Measurements from ENCODE around the gene PLCD3. TPM values are rescaled to one million over a fixed set of nuclear protein-coding genes. Genes with fewer than 3 reads are reported as not detected.

The PLCD3 gene
- total RNA-seq, 1 experiment from 2014 or later: 35.1 TPM

GRCh38 chr17:45060797-45061605 lies 71.3 kb downstream of the PLCD3 start, which contains the start of gene NMT1:
NMT1 (plus strand) TSS chr17:45061317; CDS start chr17:45061330, 13 bp downstream.
- Histone ChIP-seq H3K4me3 (ENCODE audit: low read length) (peak within 1 kb of the TSS; percentile 82), H3K9me3 (ENCODE audit: low read length) (no peaks in the 10 kb centered on the region), H3K27ac (ENCODE audit: low read length) (peak within 1 kb of the TSS; percentile 75), H3K4me1 (ENCODE audit: insufficient read depth, low read length) (peaks cover 26% of the 10 kb centered on the region), H3K9ac (ENCODE audit: low read length) (peak within 1 kb of the TSS; percentile 88), H3K4me2 (ENCODE audit: low read length) (peak within 1 kb of the TSS; percentile 92), H3K79me2 (ENCODE audit: low read length) (peaks cover 67% of the 10 kb centered on the region), H3K27me3 (ENCODE audit: low read length) (no peaks in the 10 kb centered on the region), H3K9me2 (replicated peaks; ENCODE audit: low read length) (no peaks in the 10 kb centered on the region), H4K20me1 (ENCODE audit: low read length) (no peaks in the 10 kb centered on the region), H2AFZ (ENCODE audit: low read length) (peak within 1 kb of the TSS; percentile 88), H3K36me3 (ENCODE audit: low read depth, low read length) (no peaks in the 10 kb centered on the region), H3F3A (ENCODE audit: low read length, unreplicated experiment) (no peaks in the 10 kb centered on the region)
- POLR2A ChIA-PET (ENCODE audit: unreplicated experiment): interaction anchor here (0.6 to 1.3 kb wide), 13 partner anchors 9 to 984 kb away, joined by 3 to 19 read pairs (median 3); no protein-coding TSS in a partner anchor
- TF ChIP-seq EZH2phosphoT487 (IDR thresholded peaks at IDR 0.05; ENCODE audit: borderline replicate concordance, low read length) (no peak), CTCF (conservative IDR thresholded peaks at IDR 0.05; ENCODE audit: low read depth, low read length) (no peak), EZH2 (IDR thresholded peaks at IDR 0.05; ENCODE audit: low read length, unreplicated experiment) (no peak)
- intact Hi-C loops (cut with micrococcal nuclease): loop anchor here (1.0 to 5.0 kb wide), 3 partner anchors 10 to 71 kb away; partner anchors contain the start of genes DCAKD and PLCD3
- CTCF ChIA-PET: interaction anchor here (0.5 to 1.6 kb wide), 4 partner anchors 35 to 151 kb away, joined by 3 to 8 read pairs (median 4); partner anchors contain the start of gene ACBD4
- no TSS peak for BruUV-seq (replicated peaks)
- peak; percentile 90 for ATAC-seq
- DNase-seq: peak; percentile 100

- Histone ChIP-seq H3F3A (ENCODE audit: low read length, unreplicated experiment) (no peaks in the 10 kb centered on the region), H3K9me3 (ENCODE audit: low read length) (no peaks in the 10 kb centered on the region), H3K27me3 (ENCODE audit: low read length) (no peaks in the 10 kb centered on the region), H3K9ac (ENCODE audit: low read length) (peak overlapping the region; percentile 88), H3K36me3 (ENCODE audit: low read depth, low read length) (no peaks in the 10 kb centered on the region), H3K9me2 (replicated peaks; ENCODE audit: low read length) (no peaks in the 10 kb centered on the region), H3K4me3 (ENCODE audit: low read length) (peak overlapping the region; percentile 82), H2AFZ (ENCODE audit: low read length) (peak overlapping the region; percentile 88), H3K4me1 (ENCODE audit: insufficient read depth, low read length) (peaks cover 26% of the 10 kb centered on the region), H3K4me2 (ENCODE audit: low read length) (peak overlapping the region; percentile 85), H3K27ac (ENCODE audit: low read length) (peak overlapping the region; percentile 33), H3K79me2 (ENCODE audit: low read length) (peaks cover 61% of the 10 kb centered on the region), H4K20me1 (ENCODE audit: low read length) (no peaks in the 10 kb centered on the region)
- intact Hi-C loops (cut with micrococcal nuclease): loop anchor here (5.0 kb wide), 1 partner anchor 72 kb away; the partner anchor contains the start of gene PLCD3
- DNase-seq (no peak), ATAC-seq (peak; percentile 5; the same call in 1 of the 2 replicates)
- TSS peak; percentile 86 for BruUV-seq (replicated peaks)
- CTCF ChIA-PET: interaction anchor here (1.3 to 1.6 kb wide), 2 partner anchors 35 to 75 kb away, joined by 4 to 8 read pairs; partner anchors contain the start of gene ACBD4
- POLR2A ChIA-PET (ENCODE audit: unreplicated experiment): interaction anchor here (0.6 to 1.3 kb wide), 7 partner anchors 8 to 556 kb away, joined by 3 to 19 read pairs (median 7); no protein-coding TSS in a partner anchor
- no peak for TF ChIP-seq EZH2 (IDR thresholded peaks at IDR 0.05; ENCODE audit: low read length, unreplicated experiment)
- no peak for TF ChIP-seq CTCF (conservative IDR thresholded peaks at IDR 0.05; ENCODE audit: low read depth, low read length)
- TF ChIP-seq EZH2phosphoT487 (IDR thresholded peaks at IDR 0.05; ENCODE audit: borderline replicate concordance, low read length): no peak
These were observed 71.9 kb downstream of the PLCD3 start for GRCh38 chr17:45060382-45060796.

Small RNA genes within 50 kb of the gene (microRNA-seq; reads per million reads assigned to microRNA genes)
- 1.0 reads per million for gene MIR6784 (ENCODE audit: unreplicated experiment)

Other genes with a start within 250 kb of the PLCD3 start
- 227 and 292 TPM in 2 replicates for gene EFTUD2, start 233.1 kb downstream of the PLCD3 start, total RNA-seq (2014; rRNA removed)
- 0.29 and 0.46 TPM in 2 replicates for gene GFAP, start 217.0 kb downstream of the PLCD3 start, total RNA-seq (2014; rRNA removed)
- gene KIF18B, start 184.7 kb downstream of the PLCD3 start, total RNA-seq (2014; rRNA removed): 25.0 and 28.5 TPM in 2 replicates
- gene C1QL1, start 164.2 kb downstream of the PLCD3 start, total RNA-seq (2014; rRNA removed): 2.8 and 4.1 TPM in 2 replicates
- 56.2 and 59.5 TPM in 2 replicates for gene DCAKD, start 80.9 kb downstream of the PLCD3 start, total RNA-seq (2014; rRNA removed)
- gene NMT1, start 71.2 kb downstream of the PLCD3 start, total RNA-seq (2014; rRNA removed): 99.2 and 117 TPM in 2 replicates
- 12.9 and 17.3 TPM in 2 replicates for gene ACBD4, start 3.2 kb upstream of the PLCD3 start, total RNA-seq (2014; rRNA removed)
- gene HEXIM1, start 16.0 kb upstream of the PLCD3 start, total RNA-seq (2014; rRNA removed): 47.3 and 59.0 TPM in 2 replicates
- 19.9 and 30.5 TPM in 2 replicates for gene HEXIM2, start 29.4 kb upstream of the PLCD3 start, total RNA-seq (2014; rRNA removed)
- gene FMNL1, start 89.4 kb upstream of the PLCD3 start, total RNA-seq (2014; rRNA removed): 8.2 and 14.2 TPM in 2 replicates
- gene SPATA32, start 129.6 kb upstream of the PLCD3 start, total RNA-seq (2014; rRNA removed): not detected in 2 replicates
- 15.9 and 16.8 TPM in 2 replicates for gene MAP3K14, start 184.5 kb upstream of the PLCD3 start, total RNA-seq (2014; rRNA removed)

Data from PC-3 (cell line).